Astrocyte (in vitro differentiated cells and primary cell): ENCODE data around the gene PCGF5. TPM values are rescaled to one million over a fixed set of nuclear protein-coding genes. Genes with fewer than 3 reads are reported as not detected.
"Not testable (repeated sequence)": the region's sequence is repeated elsewhere in the genome, so short reads cannot be mapped to it uniquely, and the experiment has no call there.

Source experiments
- DNase-seq: peaks from one replicate; pipeline ENCODE4 v3.0.0-alpha.2; 2010; ENCODE audit warnings: low read depth
- FAIRE-seq: peaks from 2 replicates; lab custom pipeline; 2011; peaks lifted over from hg19 to GRCh38; lab: Jason Lieb, UNC
- H2AFZ ChIP-seq: 2 replicates; pipeline ENCODE4 v1.6.0; 2012; ENCODE audit warnings: low read depth, low read length, inconsistent platforms
- H3K27ac ChIP-seq: 2 replicates; pipeline ENCODE4 v1.5.1; 2011; ENCODE audit warnings: low read depth, low read length, inconsistent platforms
- H3K27me3 ChIP-seq: 2 replicates; pipeline ENCODE4 v1.6.0; 2011; ENCODE audit warnings: low read length, inconsistent platforms; ENCODE audit not compliant: insufficient read depth
- H3K36me3 ChIP-seq: 2 replicates; pipeline ENCODE4 v1.5.1; 2011; ENCODE audit warnings: low read length, inconsistent platforms; ENCODE audit not compliant: insufficient read depth
- H3K4me1 ChIP-seq: 2 replicates; pipeline ENCODE4 v1.5.1; 2011; ENCODE audit warnings: low read length, inconsistent platforms; ENCODE audit not compliant: insufficient read depth
- H3K4me2 ChIP-seq: 2 replicates; pipeline ENCODE4 v1.6.0; 2012; ENCODE audit warnings: low read length, inconsistent platforms
- H3K4me3 ChIP-seq: 2 replicates; pipeline ENCODE4 v1.5.1; 2011; ENCODE audit warnings: low read depth, mild to moderate bottlenecking, low read length, inconsistent platforms; ENCODE audit not compliant: insufficient read depth
- H3K79me2 ChIP-seq: 2 replicates; pipeline ENCODE4 v1.6.0; 2012; ENCODE audit warnings: mild to moderate bottlenecking, low read length, inconsistent platforms; ENCODE audit not compliant: insufficient read depth
- H3K9ac ChIP-seq: 2 replicates; pipeline ENCODE4 v1.6.0; 2012; ENCODE audit warnings: mild to moderate bottlenecking, low read length, inconsistent platforms
- H3K9me3 ChIP-seq: 2 replicates; pipeline ENCODE4 v1.5.1; 2012; ENCODE audit warnings: low read depth, mild to moderate bottlenecking, low read length, inconsistent platforms; ENCODE audit not compliant: insufficient read depth
- H4K20me1 ChIP-seq: 2 replicates; pipeline ENCODE4 v1.6.0; 2012; ENCODE audit warnings: low read length, inconsistent platforms; ENCODE audit not compliant: insufficient read depth
- H3K27ac Mint-ChIP-seq: one replicate; pipeline ENCODE4 v1.8.0; 2021; ENCODE audit warnings: mild to moderate bottlenecking, mixed read lengths; ENCODE audit not compliant: unreplicated experiment
- H3K27me3 Mint-ChIP-seq: one replicate; pipeline ENCODE4 v1.8.0; 2021; ENCODE audit warnings: low read depth, mixed read lengths; ENCODE audit not compliant: unreplicated experiment
- H3K36me3 Mint-ChIP-seq: one replicate; pipeline ENCODE4 v1.8.0; 2021; ENCODE audit warnings: low read depth, mixed read lengths; ENCODE audit not compliant: unreplicated experiment
- H3K4me1 Mint-ChIP-seq: one replicate; pipeline ENCODE4 v1.8.0; 2021; ENCODE audit warnings: low read depth, mixed read lengths; ENCODE audit not compliant: unreplicated experiment
- H3K4me3 Mint-ChIP-seq: one replicate; pipeline ENCODE4 v1.8.0; 2021; ENCODE audit warnings: mild to moderate bottlenecking, moderate library complexity, mixed read lengths; ENCODE audit not compliant: unreplicated experiment
- H3K9me3 Mint-ChIP-seq: one replicate; pipeline ENCODE4 v1.8.0; 2021; ENCODE audit warnings: mild to moderate bottlenecking, mixed read lengths; ENCODE audit not compliant: unreplicated experiment
- EZH2 ChIP-seq: IDR thresholded peaks from 2 replicates; pipeline ENCODE4 v1.6.1; 2012; ENCODE audit warnings: mild to moderate bottlenecking, low read length, inconsistent platforms; ENCODE audit not compliant: insufficient read depth
- total RNA-seq: library from RNA; stranded (reverse); gene quantifications from 2 replicates; pipeline ENCODE4 v1.2.1, GENCODE V29; 2021
- TF ChIP-seq, protein P1 (sequence below): IDR thresholded peaks from 2 replicates; pipeline ENCODE4 v1.5.1; 2011; ENCODE audit warnings: low read depth, mild to moderate bottlenecking, inconsistent platforms, low read length, moderate library complexity; ENCODE audit not compliant: insufficient read depth

Gene PCGF5
- total RNA-seq, 1 donor from 2014 or later: 31.5 TPM

DNA sequence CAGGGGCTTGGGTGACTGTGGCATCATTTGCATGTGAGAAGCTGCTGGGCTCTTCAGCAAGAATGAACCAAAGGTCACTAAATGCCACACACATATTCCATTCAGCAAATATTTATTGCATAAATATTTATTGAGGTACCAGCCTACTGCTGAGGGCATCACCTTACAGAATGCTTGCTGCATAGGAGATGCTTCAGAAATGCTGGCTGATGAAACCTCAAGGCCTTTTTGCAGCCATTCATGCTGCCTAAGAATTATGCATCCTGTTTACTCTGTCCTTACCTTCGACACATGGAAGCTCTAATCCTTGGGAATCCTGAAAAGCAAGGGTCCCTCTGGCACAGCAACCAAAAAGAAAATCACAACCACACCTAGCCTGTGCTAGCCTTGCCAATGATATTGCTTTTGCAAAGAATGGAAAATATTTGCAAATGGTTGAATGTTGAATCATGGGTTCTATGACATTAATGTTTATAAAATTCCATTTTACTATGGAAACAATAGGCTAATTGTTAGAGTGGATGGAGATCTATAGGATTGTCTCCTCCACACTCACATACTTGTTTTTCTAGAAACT, 79.6 kb downstream of the PCGF5 start:
- no peaks in the 10 kb centered on the region for H3K79me2 ChIP-seq
- DNase-seq (no peak), FAIRE-seq (no peak)
- no peak overlapping the region for H2AFZ ChIP-seq
- H3K4me3 Mint-ChIP-seq: no peak overlapping the region
- no peaks in the 10 kb centered on the region for H3K27me3 Mint-ChIP-seq
- no peak overlapping the region for H3K4me3 ChIP-seq
- no peaks in the 10 kb centered on the region for H3K9me3 ChIP-seq
- no peak overlapping the region for H3K27ac Mint-ChIP-seq
- no peaks in the 10 kb centered on the region for H3K4me1 ChIP-seq
- H3K36me3 Mint-ChIP-seq: no peaks in the 10 kb centered on the region
- no peaks in the 10 kb centered on the region for H4K20me1 ChIP-seq
- no peaks in the 10 kb centered on the region for H3K9me3 Mint-ChIP-seq
- no peak overlapping the region for H3K9ac ChIP-seq
- no peak overlapping the region for H3K27ac ChIP-seq
- H3K4me2 ChIP-seq: no peak overlapping the region
- TF ChIP-seq EZH2: no peak
- TF ChIP-seq, protein P1, sequence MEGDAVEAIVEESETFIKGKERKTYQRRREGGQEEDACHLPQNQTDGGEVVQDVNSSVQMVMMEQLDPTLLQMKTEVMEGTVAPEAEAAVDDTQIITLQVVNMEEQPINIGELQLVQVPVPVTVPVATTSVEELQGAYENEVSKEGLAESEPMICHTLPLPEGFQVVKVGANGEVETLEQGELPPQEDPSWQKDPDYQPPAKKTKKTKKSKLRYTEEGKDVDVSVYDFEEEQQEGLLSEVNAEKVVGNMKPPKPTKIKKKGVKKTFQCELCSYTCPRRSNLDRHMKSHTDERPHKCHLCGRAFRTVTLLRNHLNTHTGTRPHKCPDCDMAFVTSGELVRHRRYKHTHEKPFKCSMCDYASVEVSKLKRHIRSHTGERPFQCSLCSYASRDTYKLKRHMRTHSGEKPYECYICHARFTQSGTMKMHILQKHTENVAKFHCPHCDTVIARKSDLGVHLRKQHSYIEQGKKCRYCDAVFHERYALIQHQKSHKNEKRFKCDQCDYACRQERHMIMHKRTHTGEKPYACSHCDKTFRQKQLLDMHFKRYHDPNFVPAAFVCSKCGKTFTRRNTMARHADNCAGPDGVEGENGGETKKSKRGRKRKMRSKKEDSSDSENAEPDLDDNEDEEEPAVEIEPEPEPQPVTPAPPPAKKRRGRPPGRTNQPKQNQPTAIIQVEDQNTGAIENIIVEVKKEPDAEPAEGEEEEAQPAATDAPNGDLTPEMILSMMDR: no peak
- peaks cover 6% of the 10 kb centered on the region for H3K4me1 Mint-ChIP-seq
- H3K36me3 ChIP-seq: no peaks in the 10 kb centered on the region
- H3K27me3 ChIP-seq: no peaks in the 10 kb centered on the region

DNA sequence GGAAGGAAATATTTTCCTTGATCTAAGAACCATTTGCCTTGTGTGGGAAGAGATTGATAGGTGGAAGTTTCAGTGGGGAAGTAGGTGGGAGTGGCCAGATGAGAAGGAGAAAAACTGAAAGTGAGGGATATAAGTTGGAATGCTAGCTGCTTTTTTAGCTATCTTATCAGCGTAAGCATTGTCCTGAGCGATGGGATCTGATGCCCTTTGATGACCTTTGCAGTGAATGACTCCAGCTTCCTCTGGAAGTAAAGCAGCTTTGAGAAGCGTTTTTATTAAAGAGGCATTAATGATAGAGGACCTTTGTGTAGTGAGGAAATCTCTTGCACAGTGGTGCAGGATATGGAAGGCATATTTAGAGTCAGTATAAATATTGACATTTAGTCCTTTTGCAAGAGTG, 82.5 kb downstream of the PCGF5 start:
- not testable (repeated sequence) for H3K36me3 ChIP-seq, H3K4me2 ChIP-seq, H3K9ac ChIP-seq, H3K4me1 ChIP-seq, H3K27ac Mint-ChIP-seq, H3K4me3 Mint-ChIP-seq, H3K4me1 Mint-ChIP-seq, H2AFZ ChIP-seq, H4K20me1 ChIP-seq, H3K27ac ChIP-seq, H3K27me3 Mint-ChIP-seq, H3K27me3 ChIP-seq, H3K36me3 Mint-ChIP-seq, DNase-seq, H3K79me2 ChIP-seq, H3K9me3 Mint-ChIP-seq, H3K9me3 ChIP-seq, FAIRE-seq, H3K4me3 ChIP-seq

DNA sequence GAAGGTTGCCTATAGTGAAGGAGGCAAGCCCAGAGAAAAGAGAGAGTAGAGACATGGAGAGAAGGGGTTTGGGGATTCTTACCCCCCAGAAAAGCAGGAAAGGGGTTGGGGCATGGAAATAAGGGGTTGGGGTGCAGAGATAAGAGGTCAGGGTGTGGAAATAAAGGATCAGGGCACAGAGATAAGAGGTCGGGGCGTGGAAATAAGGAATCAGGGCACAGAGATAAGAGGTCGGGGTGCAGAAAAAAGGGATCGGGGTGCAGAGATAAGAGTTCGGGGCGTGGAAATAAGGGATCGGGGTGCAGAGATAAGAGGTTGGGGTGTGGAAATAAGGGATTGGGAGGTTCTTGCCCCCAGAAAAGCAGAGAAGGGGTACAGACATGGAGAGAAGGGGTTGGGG, 85.5 kb downstream of the PCGF5 start:
- not testable (repeated sequence) for FAIRE-seq, H3K4me1 ChIP-seq, H3K4me1 Mint-ChIP-seq, H3K27me3 Mint-ChIP-seq, DNase-seq, H2AFZ ChIP-seq, H3K9ac ChIP-seq, H3K27ac Mint-ChIP-seq, H4K20me1 ChIP-seq, H3K36me3 ChIP-seq, H3K4me3 Mint-ChIP-seq, H3K27ac ChIP-seq, H3K4me2 ChIP-seq, H3K4me3 ChIP-seq, H3K27me3 ChIP-seq, H3K9me3 ChIP-seq, H3K36me3 Mint-ChIP-seq, H3K9me3 Mint-ChIP-seq, H3K79me2 ChIP-seq
